NCI-H526 (cell line): ENCODE results near the gene COL11A1.
"Not testable (repeated sequence)": the region's sequence is repeated elsewhere in the genome, so short reads cannot be mapped to it uniquely, and the experiment has no call there.

Experiments
- DNase-seq, 2 experiments: peaks; one replicate each; lab custom pipeline; 2025; lab: John Stamatoyannopoulos, UW

Gene COL11A1

GRCh38 chr1:102836991-102837390 is 271.3 kb downstream of the COL11A1 start:
- DNase-seq, result no peak

GRCh38 chr1:102834688-102835320 is 273.5 kb downstream of the COL11A1 start:
- no peak for DNase-seq

GRCh38 chr1:102833151-102833550 is 275.2 kb downstream of the COL11A1 start:
- no peak for DNase-seq

GRCh38 chr1:102826706-102827105 is 281.6 kb downstream of the COL11A1 start:
- DNase-seq, result not testable (repeated sequence)
